Measurements from ENCODE around the gene RGS17. TPM values are rescaled to one million over a fixed set of nuclear protein-coding genes. Genes with fewer than 3 reads are reported as not detected.

RGS17 gene
- total RNA-seq, 1 donor from 2014 or later, result 8.1 TPM

- H3K36me3 Mint-ChIP-seq, result peaks cover 5% of the 10 kb centered on the region
- H3F3A ChIP-seq (ENCODE audit: low read depth), result no peaks in the 10 kb centered on the region
- H3K27ac Mint-ChIP-seq, result no peak overlapping the region
- H4K20me1 ChIP-seq (ENCODE audit: low read depth), result no peaks in the 10 kb centered on the region
- no peaks in the 10 kb centered on the region for H3K27me3 Mint-ChIP-seq (ENCODE audit: insufficient read depth, low read depth)
- H3K27ac ChIP-seq, result no peak overlapping the region
- H3K4me1 ChIP-seq, result peaks cover 9% of the 10 kb centered on the region
- no peaks in the 10 kb centered on the region for H3K9me3 Mint-ChIP-seq
- no peak overlapping the region for H3K4me3 ChIP-seq
- H3K9me3 ChIP-seq (ENCODE audit: low read depth), result no peaks in the 10 kb centered on the region
- DNase-seq (ENCODE audit: low spot score), result no peak
- no peak overlapping the region for H3K4me3 Mint-ChIP-seq
- no peak overlapping the region for H3K9ac ChIP-seq
- no peak overlapping the region for H3K4me2 ChIP-seq
- H3K4me1 Mint-ChIP-seq, result no peaks in the 10 kb centered on the region
- H3K36me3 ChIP-seq, result no peaks in the 10 kb centered on the region
- TF ChIP-seq EZH2phosphoT487 (IDR thresholded peaks at IDR 0.05) (no peak), CTCF (IDR thresholded peaks at IDR 0.05) (no peak), EZH2 (IDR thresholded peaks at IDR 0.05) (no peak)
- H3K79me2 ChIP-seq (ENCODE audit: low read depth), result no peaks in the 10 kb centered on the region
- H2AFZ ChIP-seq (replicated peaks), result no peak overlapping the region
- H3K27me3 ChIP-seq, result no peaks in the 10 kb centered on the region
These were observed 86.8 kb downstream of the RGS17 start for GRCh38 chr6:153044295-153044694.

- no peaks in the 10 kb centered on the region for H4K20me1 ChIP-seq (ENCODE audit: low read depth)
These were observed 87.4 kb downstream of the RGS17 start for GRCh38 chr6:153043719-153044118.

GRCh38 chr6:153038378-153039057 lies 92.6 kb downstream of the RGS17 start:
- Mint-ChIP-seq H3K4me3 (no peak overlapping the region), H3K4me1 (no peaks in the 10 kb centered on the region), H3K9me3 (no peaks in the 10 kb centered on the region), H3K36me3 (peaks cover 8% of the 10 kb centered on the region), H3K27ac (peak overlapping the region; percentile 16), H3K27me3 (ENCODE audit: insufficient read depth, low read depth) (no peaks in the 10 kb centered on the region)
- H4K20me1 ChIP-seq (ENCODE audit: low read depth), result no peaks in the 10 kb centered on the region
- H3K79me2 ChIP-seq (ENCODE audit: low read depth), result no peaks in the 10 kb centered on the region
- H3K27me3 ChIP-seq, result no peaks in the 10 kb centered on the region
- H3K4me3 ChIP-seq, result no peak overlapping the region
- TF ChIP-seq EZH2phosphoT487 (IDR thresholded peaks at IDR 0.05) (no peak), EZH2 (IDR thresholded peaks at IDR 0.05) (no peak), CTCF (IDR thresholded peaks at IDR 0.05) (no peak)
- H3K36me3 ChIP-seq, result no peaks in the 10 kb centered on the region
- no peak overlapping the region for H2AFZ ChIP-seq (replicated peaks)
- no peaks in the 10 kb centered on the region for H3F3A ChIP-seq (ENCODE audit: low read depth)
- H3K9ac ChIP-seq, result no peak overlapping the region
- no peaks in the 10 kb centered on the region for H3K4me1 ChIP-seq
- H3K27ac ChIP-seq, result no peak overlapping the region
- no peak overlapping the region for H3K4me2 ChIP-seq
- H3K9me3 ChIP-seq (ENCODE audit: low read depth), result no peaks in the 10 kb centered on the region
- no peak for DNase-seq (ENCODE audit: low spot score)

More at GRCh38 chr6:153043719-153044118, 87.4 kb downstream of the RGS17 start:
- Histone ChIP-seq H3K4me1 (peaks cover 9% of the 10 kb centered on the region), H3K36me3 (no peaks in the 10 kb centered on the region), H3K4me3 (no peak overlapping the region), H3K79me2 (ENCODE audit: low read depth) (no peaks in the 10 kb centered on the region), H3F3A (ENCODE audit: low read depth) (no peaks in the 10 kb centered on the region), H3K27ac (no peak overlapping the region), H3K4me2 (no peak overlapping the region), H3K9me3 (ENCODE audit: low read depth) (no peaks in the 10 kb centered on the region), H3K27me3 (no peaks in the 10 kb centered on the region), H2AFZ (replicated peaks) (no peak overlapping the region), H3K9ac (no peak overlapping the region)
- Mint-ChIP-seq H3K36me3 (peaks cover 5% of the 10 kb centered on the region), H3K27ac (no peak overlapping the region), H3K4me1 (no peaks in the 10 kb centered on the region), H3K27me3 (ENCODE audit: insufficient read depth, low read depth) (no peaks in the 10 kb centered on the region), H3K9me3 (no peaks in the 10 kb centered on the region), H3K4me3 (no peak overlapping the region)
- TF ChIP-seq CTCF (IDR thresholded peaks at IDR 0.05) (no peak), EZH2 (IDR thresholded peaks at IDR 0.05) (no peak), EZH2phosphoT487 (IDR thresholded peaks at IDR 0.05) (no peak)
- no peak for DNase-seq (ENCODE audit: low spot score)
